ENCODE data around the gene EVI5L.

EVI5L gene

GRCh38 chr19:7909471-7910067 lies 79.6 kb downstream of the EVI5L start:
- peaks cover 28% of the 10 kb centered on the region for H3K36me3 ChIP-seq (ENCODE audit: control insufficient read depth, insufficient read depth, low read length)
- peaks cover 2% of the 10 kb centered on the region for H3K4me1 ChIP-seq (ENCODE audit: control insufficient read depth, insufficient read depth, low read length)
- no peak overlapping the region for H3K9ac ChIP-seq (ENCODE audit: low read depth, low read length)
- H3K27me3 ChIP-seq (ENCODE audit: control insufficient read depth, insufficient read depth, low read length) = peaks cover under 1% of the 10 kb centered on the region
- no peaks in the 10 kb centered on the region for H3K9me3 ChIP-seq (ENCODE audit: control insufficient read depth, insufficient read depth, low read length)
- H3K4me3 ChIP-seq (ENCODE audit: low read depth, low read length) = no peak overlapping the region

- Histone ChIP-seq H3K4me1 (ENCODE audit: control insufficient read depth, insufficient read depth, low read length) (no peaks in the 10 kb centered on the region), H3K36me3 (ENCODE audit: control insufficient read depth, insufficient read depth, low read length) (peaks cover 27% of the 10 kb centered on the region), H3K27me3 (ENCODE audit: control insufficient read depth, insufficient read depth, low read length) (peaks cover 8% of the 10 kb centered on the region)
Measured at GRCh38 chr19:7910321-7911161, 80.5 kb downstream of the EVI5L start.

GRCh38 chr19:7911508-7912143 lies 81.6 kb downstream of the EVI5L start:
- Histone ChIP-seq H3K9me3 (ENCODE audit: control insufficient read depth, insufficient read depth, low read length) (no peaks in the 10 kb centered on the region), H3K36me3 (ENCODE audit: control insufficient read depth, insufficient read depth, low read length) (peaks cover 19% of the 10 kb centered on the region), H3K4me1 (ENCODE audit: control insufficient read depth, insufficient read depth, low read length) (no peaks in the 10 kb centered on the region), H3K27me3 (ENCODE audit: control insufficient read depth, insufficient read depth, low read length) (peaks cover 12% of the 10 kb centered on the region), H3K4me3 (ENCODE audit: low read depth, low read length) (no peak overlapping the region), H3K9ac (ENCODE audit: low read depth, low read length) (no peak overlapping the region)

More at GRCh38 chr19:7910321-7911161, 80.5 kb downstream of the EVI5L start:
- no peak overlapping the region for H3K4me3 ChIP-seq (ENCODE audit: low read depth, low read length)
- no peak overlapping the region for H3K9ac ChIP-seq (ENCODE audit: low read depth, low read length)
- no peaks in the 10 kb centered on the region for H3K9me3 ChIP-seq (ENCODE audit: control insufficient read depth, insufficient read depth, low read length)

GRCh38 chr19:7912144-7912696 lies 82.2 kb downstream of the EVI5L start:
- peaks cover 19% of the 10 kb centered on the region for H3K36me3 ChIP-seq (ENCODE audit: control insufficient read depth, insufficient read depth, low read length)
- no peaks in the 10 kb centered on the region for H3K4me1 ChIP-seq (ENCODE audit: control insufficient read depth, insufficient read depth, low read length)
- peaks cover 16% of the 10 kb centered on the region for H3K27me3 ChIP-seq (ENCODE audit: control insufficient read depth, insufficient read depth, low read length)
- no peak overlapping the region for H3K4me3 ChIP-seq (ENCODE audit: low read depth, low read length)
- H3K9me3 ChIP-seq (ENCODE audit: control insufficient read depth, insufficient read depth, low read length) = no peaks in the 10 kb centered on the region
- H3K9ac ChIP-seq (ENCODE audit: low read depth, low read length) = no peak overlapping the region

- H3K36me3 ChIP-seq (ENCODE audit: control insufficient read depth, insufficient read depth, low read length) = peaks cover 19% of the 10 kb centered on the region
- peaks cover 21% of the 10 kb centered on the region for H3K27me3 ChIP-seq (ENCODE audit: control insufficient read depth, insufficient read depth, low read length)
- no peak overlapping the region for H3K4me3 ChIP-seq (ENCODE audit: low read depth, low read length)
- no peak overlapping the region for H3K9ac ChIP-seq (ENCODE audit: low read depth, low read length)
- H3K9me3 ChIP-seq (ENCODE audit: control insufficient read depth, insufficient read depth, low read length) = no peaks in the 10 kb centered on the region
- H3K4me1 ChIP-seq (ENCODE audit: control insufficient read depth, insufficient read depth, low read length) = no peaks in the 10 kb centered on the region
Measured at GRCh38 chr19:7912697-7913564, 82.9 kb downstream of the EVI5L start.

- Histone ChIP-seq H3K27me3 (ENCODE audit: control insufficient read depth, insufficient read depth, low read length) (peaks cover 28% of the 10 kb centered on the region), H3K4me1 (ENCODE audit: control insufficient read depth, insufficient read depth, low read length) (no peaks in the 10 kb centered on the region), H3K4me3 (ENCODE audit: low read depth, low read length) (no peak overlapping the region), H3K9ac (ENCODE audit: low read depth, low read length) (no peak overlapping the region), H3K9me3 (ENCODE audit: control insufficient read depth, insufficient read depth, low read length) (no peaks in the 10 kb centered on the region), H3K36me3 (ENCODE audit: control insufficient read depth, insufficient read depth, low read length) (peaks cover 19% of the 10 kb centered on the region)
Measured at GRCh38 chr19:7913652-7914051, 83.6 kb downstream of the EVI5L start.

GRCh38 chr19:7914099-7914498 lies 84.1 kb downstream of the EVI5L start:
- no peaks in the 10 kb centered on the region for H3K4me1 ChIP-seq (ENCODE audit: control insufficient read depth, insufficient read depth, low read length)
- H3K36me3 ChIP-seq (ENCODE audit: control insufficient read depth, insufficient read depth, low read length) = peaks cover 19% of the 10 kb centered on the region
- H3K27me3 ChIP-seq (ENCODE audit: control insufficient read depth, insufficient read depth, low read length) = peaks cover 30% of the 10 kb centered on the region
- no peaks in the 10 kb centered on the region for H3K9me3 ChIP-seq (ENCODE audit: control insufficient read depth, insufficient read depth, low read length)
- H3K9ac ChIP-seq (ENCODE audit: low read depth, low read length) = no peak overlapping the region
- no peak overlapping the region for H3K4me3 ChIP-seq (ENCODE audit: low read depth, low read length)

All from iPS-15b (cell line).